Body of pancreas (tissue), 4 donors: ENCODE results near the gene MPDZ. TPM values are rescaled to one million over a fixed set of nuclear protein-coding genes. Genes with fewer than 3 reads are reported as not detected.

ENCODE experiments used
- ATAC-seq: fragments of 150-250 bp; one replicate; pipeline ENCODE4 v1.9.1; 2016
- DNase-seq, 4 donors: peaks; one replicate each; pipeline ENCODE4 v3.0.0-alpha.2; 2019
- H3K27ac ChIP-seq, 4 donors: fragments of 200-600 bp; sonication (generic); 1 replicate in 3 of 4; 2 replicates in 1 of 4; pipeline versions ENCODE4 v1.5.1 to v1.6.1; 2016 to 2019; ENCODE audit warnings: mild to moderate bottlenecking in 1 of 4, mixed read lengths in 1 of 4, moderate library complexity in 1 of 4
- H3K27me3 ChIP-seq, 2 donors: fragments of 200-600 bp; sonication (generic); one replicate each; pipeline ENCODE4 v1.6.0; 2016; ENCODE audit warnings: mild to moderate bottlenecking in 1 of 2
- H3K36me3 ChIP-seq, 2 donors: fragments of 200-600 bp; sonication (generic); replicated peaks in 1 of 2; 2 replicates each; pipeline ENCODE4 v1.5.1; 2016; ENCODE audit warnings: low read depth in 2 of 2; ENCODE audit not compliant: insufficient read depth in 1 of 2
- H3K4me1 ChIP-seq: fragments of 200-600 bp; sonication (generic); one replicate; pipeline ENCODE4 v1.6.0; 2016
- H3K4me3 ChIP-seq, 2 donors: fragments of 200-600 bp; sonication (generic); 1 replicate in 1 of 2; 2 replicates in 1 of 2; pipeline ENCODE4 v1.5.1; 2016 to 2019
- H3K9me3 ChIP-seq, 3 donors: fragments of 200-600 bp; sonication (generic); 1 replicate in 2 of 3; 2 replicates in 1 of 3; pipeline ENCODE4 v1.5.1; 2016
- POLR2A ChIP-seq, 3 donors: fragments of 450-650 bp; IDR thresholded peaks; one replicate each; pipeline ENCODE4 v1.6.1; 2016; ENCODE audit warnings: antibody characterized with exemption in 3 of 3, mild to moderate bottlenecking in 2 of 3
- WGBS, 2 donors: methylation state at CpG; one replicate each; pipeline ENCODE4 v1.1.5; 2017; 5-methylcytosine and 5-hydroxymethylcytosine counted together
- intact Hi-C: fragments of 100-400 bp; cut with DNase I; formaldehyde crosslinking; loops from one replicate; pipeline ENCODE4 v1.15.1; 2023
- total RNA-seq, 2 donors: library from RNA; depleted of rRNA; stranded (reverse); fragments of >200 nt; gene quantifications; one replicate each; pipeline ENCODE4 v1.1.0, GENCODE V29; 2016
- TF ChIP-seq, protein P1 (sequence below), 7 experiments: fragments of 450-650 bp in 4 of 7; fragments of 200-600 bp in 3 of 7; sonication (generic) in 3 of 7; IDR thresholded peaks; one replicate each; pipeline ENCODE4 v1.5.1; 2016 to 2019; ENCODE audit warnings: antibody characterized with exemption in 7 of 7

MPDZ gene
- total RNA-seq, 2 donors from 2014 or later, result 12.5 to 17.1 TPM

DNA sequence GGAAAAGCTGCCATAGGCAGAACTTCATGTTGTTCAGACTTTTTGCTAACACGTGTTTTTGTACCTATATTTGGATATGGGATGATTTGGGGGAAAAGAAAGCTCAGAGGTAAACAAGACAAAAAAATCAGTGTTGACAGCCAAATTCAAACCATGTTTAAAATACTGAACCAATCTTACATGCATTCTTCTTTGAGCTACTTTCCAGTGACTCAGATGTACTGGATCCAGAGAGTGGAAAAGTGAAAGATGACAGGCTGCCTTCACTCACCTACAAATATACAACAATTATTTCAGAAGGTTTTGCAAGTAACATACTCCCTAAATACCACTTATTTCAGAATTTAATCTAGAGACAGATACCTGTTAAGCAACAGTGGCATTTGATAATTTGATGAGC, 165.7 kb downstream of the MPDZ start:
- no peak overlapping the region for H3K27ac ChIP-seq
- no peak for ATAC-seq
- intact Hi-C loops, result no loop called here

DNA sequence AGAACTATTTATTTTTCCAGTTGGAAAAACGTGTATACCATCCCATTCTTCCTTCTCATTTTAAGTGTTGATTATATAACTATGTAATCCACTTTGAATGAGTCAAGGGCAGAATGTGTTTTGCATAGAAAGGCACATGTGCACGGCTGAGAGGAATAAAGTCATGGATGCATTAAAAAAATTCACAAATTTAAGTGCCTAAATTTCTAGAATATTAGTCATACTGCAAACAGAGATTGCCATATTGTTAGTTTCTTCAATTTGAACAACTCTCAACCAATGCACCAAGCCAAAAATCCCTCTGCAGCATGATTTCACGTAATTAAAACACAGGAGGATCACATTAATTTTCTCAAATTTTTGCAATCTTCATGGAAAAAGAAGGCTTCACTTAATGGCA, 166.3 kb downstream of the MPDZ start:
- 58 to 61% methylated on average over 3 of the region's 3 CpGs for WGBS, 2 donors
- no peak overlapping the region for H3K27ac ChIP-seq
- H3K4me1 ChIP-seq, result no peaks in the 10 kb centered on the region
- TF ChIP-seq POLR2A (IDR thresholded peaks at IDR 0.05), result no peak
- intact Hi-C loops, result no loop called here
- no peak overlapping the region for H3K4me3 ChIP-seq
- H3K36me3 ChIP-seq, result no peaks in the 10 kb centered on the region
- no peaks in the 10 kb centered on the region for H3K9me3 ChIP-seq
- no peak for DNase-seq
- H3K27me3 ChIP-seq, result no peaks in the 10 kb centered on the region
- no peak for ATAC-seq

More for the DNA sequence above, 165.7 kb downstream of the MPDZ start:
- TF ChIP-seq, protein P1, sequence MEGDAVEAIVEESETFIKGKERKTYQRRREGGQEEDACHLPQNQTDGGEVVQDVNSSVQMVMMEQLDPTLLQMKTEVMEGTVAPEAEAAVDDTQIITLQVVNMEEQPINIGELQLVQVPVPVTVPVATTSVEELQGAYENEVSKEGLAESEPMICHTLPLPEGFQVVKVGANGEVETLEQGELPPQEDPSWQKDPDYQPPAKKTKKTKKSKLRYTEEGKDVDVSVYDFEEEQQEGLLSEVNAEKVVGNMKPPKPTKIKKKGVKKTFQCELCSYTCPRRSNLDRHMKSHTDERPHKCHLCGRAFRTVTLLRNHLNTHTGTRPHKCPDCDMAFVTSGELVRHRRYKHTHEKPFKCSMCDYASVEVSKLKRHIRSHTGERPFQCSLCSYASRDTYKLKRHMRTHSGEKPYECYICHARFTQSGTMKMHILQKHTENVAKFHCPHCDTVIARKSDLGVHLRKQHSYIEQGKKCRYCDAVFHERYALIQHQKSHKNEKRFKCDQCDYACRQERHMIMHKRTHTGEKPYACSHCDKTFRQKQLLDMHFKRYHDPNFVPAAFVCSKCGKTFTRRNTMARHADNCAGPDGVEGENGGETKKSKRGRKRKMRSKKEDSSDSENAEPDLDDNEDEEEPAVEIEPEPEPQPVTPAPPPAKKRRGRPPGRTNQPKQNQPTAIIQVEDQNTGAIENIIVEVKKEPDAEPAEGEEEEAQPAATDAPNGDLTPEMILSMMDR (IDR thresholded peaks at IDR 0.05), result no peak
- TF ChIP-seq POLR2A (IDR thresholded peaks at IDR 0.05), result no peak
- Histone ChIP-seq H3K4me3 (no peak overlapping the region), H3K36me3 (no peaks in the 10 kb centered on the region), H3K27me3 (no peaks in the 10 kb centered on the region), H3K4me1 (no peaks in the 10 kb centered on the region), H3K9me3 (no peaks in the 10 kb centered on the region)
- WGBS, 2 donors, result 68 to 78% methylated on average over 1 of the region's 1 CpG
- no peak for DNase-seq

DNA sequence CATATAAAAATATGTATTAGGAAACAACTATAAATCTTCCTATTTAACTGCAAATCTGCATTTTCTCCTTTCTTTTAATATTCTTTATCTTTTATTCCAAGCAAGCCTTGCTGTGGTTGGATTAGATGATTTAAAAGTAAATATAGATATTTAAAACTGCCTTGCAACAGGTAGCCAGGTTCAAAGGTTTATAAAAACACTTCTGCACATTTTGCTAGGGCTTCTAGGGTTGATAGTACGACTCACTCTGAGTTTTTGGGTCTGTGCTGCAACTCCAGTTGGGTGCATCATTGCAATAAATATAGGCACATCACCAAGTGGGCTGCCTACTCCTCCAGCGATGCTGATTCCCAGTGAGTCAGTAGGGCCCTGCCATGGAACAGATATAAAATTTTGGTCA, 167.7 kb downstream of the MPDZ start:
- H3K4me1 ChIP-seq, result no peaks in the 10 kb centered on the region
- H3K27me3 ChIP-seq, result no peaks in the 10 kb centered on the region
- TF ChIP-seq POLR2A (IDR thresholded peaks at IDR 0.05), result no peak
- TF ChIP-seq, protein P1 (IDR thresholded peaks at IDR 0.05), result no peak
- no peaks in the 10 kb centered on the region for H3K36me3 ChIP-seq
- DNase-seq, result no peak
- H3K4me3 ChIP-seq, result no peak overlapping the region
- no peak for ATAC-seq
- H3K27ac ChIP-seq, result no peak overlapping the region
- H3K9me3 ChIP-seq, result no peaks in the 10 kb centered on the region
- 85 to 94% methylated on average over 2 of the region's 2 CpGs for WGBS, 2 donors
- intact Hi-C loops, result no loop called here

DNA sequence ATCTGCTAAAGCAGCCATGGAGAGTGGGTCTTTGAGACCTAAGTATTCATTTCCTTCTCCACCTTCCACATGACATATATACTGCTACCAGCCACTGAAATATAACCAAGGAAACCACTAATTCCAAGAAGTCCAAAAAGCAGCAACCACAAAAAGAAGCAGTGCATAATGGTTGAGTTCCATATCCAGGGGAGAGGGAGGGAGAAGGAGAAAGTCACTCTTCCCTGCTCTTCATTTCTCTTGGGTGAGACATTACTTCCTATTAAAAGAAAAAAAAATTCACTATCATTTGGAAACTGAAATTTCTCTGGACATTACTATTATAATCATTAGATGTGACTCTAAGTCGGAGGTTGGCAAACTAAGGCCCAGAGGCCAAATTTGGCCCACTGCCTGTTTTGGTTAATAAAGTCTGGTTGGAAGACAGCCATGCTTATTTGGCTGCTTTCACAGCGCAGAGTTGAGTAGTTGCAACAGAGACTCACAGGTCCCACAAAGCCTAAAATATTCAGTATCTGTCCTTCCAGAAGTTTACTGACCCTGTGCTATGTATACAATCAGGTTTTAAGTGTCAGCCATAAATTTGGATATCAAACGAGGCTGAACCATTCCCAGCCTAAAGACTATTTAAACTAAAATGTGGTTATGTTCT, 168.6 kb downstream of the MPDZ start:
- 14 to 18% methylated on average over 3 of the region's 3 CpGs for WGBS, 2 donors
- intact Hi-C loops, result no loop called here
- no peak overlapping the region for H3K27ac ChIP-seq
- H3K4me1 ChIP-seq, result no peaks in the 10 kb centered on the region
- H3K9me3 ChIP-seq, result no peaks in the 10 kb centered on the region
- no peak for ATAC-seq
- no peak for TF ChIP-seq POLR2A (IDR thresholded peaks at IDR 0.05)
- TF ChIP-seq, protein P1 (IDR thresholded peaks at IDR 0.05), result no peak
- no peak overlapping the region for H3K4me3 ChIP-seq
- peak; percentile 29 to 62 (median 50) for DNase-seq
- no peaks in the 10 kb centered on the region for H3K36me3 ChIP-seq
- no peaks in the 10 kb centered on the region for H3K27me3 ChIP-seq

DNA sequence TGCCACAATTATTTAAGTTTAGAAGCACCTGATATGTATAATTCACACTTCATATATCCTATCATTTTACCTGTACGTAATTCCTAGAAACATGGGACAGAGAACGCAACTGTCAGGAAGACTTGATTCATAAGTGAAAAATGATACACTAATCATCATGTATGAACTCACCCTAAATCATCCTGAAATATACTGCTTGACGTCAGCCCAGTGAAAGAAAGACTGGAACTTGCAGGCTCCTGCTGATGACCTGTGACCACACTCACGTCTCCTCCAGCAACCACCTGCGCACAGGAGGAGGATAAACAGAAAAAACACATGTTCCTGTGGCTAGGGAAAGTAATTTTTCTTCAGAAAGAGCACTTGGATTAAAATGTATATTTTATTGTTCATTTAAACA, 169.7 kb downstream of the MPDZ start:
- intact Hi-C loops, result no loop called here
- no peak for TF ChIP-seq POLR2A (IDR thresholded peaks at IDR 0.05)
- TF ChIP-seq, protein P1 (IDR thresholded peaks at IDR 0.05), result no peak
- ATAC-seq, result no peak
- no peak for DNase-seq
- H3K36me3 ChIP-seq, result no peaks in the 10 kb centered on the region
- no peak overlapping the region for H3K4me3 ChIP-seq
- no peaks in the 10 kb centered on the region for H3K4me1 ChIP-seq
- 86 to 91% methylated on average over 5 of the region's 5 CpGs for WGBS, 2 donors
- no peaks in the 10 kb centered on the region for H3K9me3 ChIP-seq
- no peak overlapping the region for H3K27ac ChIP-seq
- no peaks in the 10 kb centered on the region for H3K27me3 ChIP-seq
